GM19043 (cell line): ENCODE measurements around the gene ATP10A.
A peak's percentile ranks its signal among the peaks of the same experiment; 100 is the strongest.
"Not testable (repeated sequence)": the region's sequence is repeated elsewhere in the genome, so short reads cannot be mapped to it uniquely, and the experiment has no call there.

Experiments used
- ATAC-seq: cut with Tn5 transposase; IDR thresholded peaks from one replicate; pipeline ENCODE4 v1.9.1; 2021; ENCODE audit warnings: low read depth; ENCODE audit not compliant: unreplicated experiment

The ATP10A gene

GRCh38 chr15:25860885-25861866 lies 2.0 kb downstream of the ATP10A start:
- ATAC-seq: no peak

DNA sequence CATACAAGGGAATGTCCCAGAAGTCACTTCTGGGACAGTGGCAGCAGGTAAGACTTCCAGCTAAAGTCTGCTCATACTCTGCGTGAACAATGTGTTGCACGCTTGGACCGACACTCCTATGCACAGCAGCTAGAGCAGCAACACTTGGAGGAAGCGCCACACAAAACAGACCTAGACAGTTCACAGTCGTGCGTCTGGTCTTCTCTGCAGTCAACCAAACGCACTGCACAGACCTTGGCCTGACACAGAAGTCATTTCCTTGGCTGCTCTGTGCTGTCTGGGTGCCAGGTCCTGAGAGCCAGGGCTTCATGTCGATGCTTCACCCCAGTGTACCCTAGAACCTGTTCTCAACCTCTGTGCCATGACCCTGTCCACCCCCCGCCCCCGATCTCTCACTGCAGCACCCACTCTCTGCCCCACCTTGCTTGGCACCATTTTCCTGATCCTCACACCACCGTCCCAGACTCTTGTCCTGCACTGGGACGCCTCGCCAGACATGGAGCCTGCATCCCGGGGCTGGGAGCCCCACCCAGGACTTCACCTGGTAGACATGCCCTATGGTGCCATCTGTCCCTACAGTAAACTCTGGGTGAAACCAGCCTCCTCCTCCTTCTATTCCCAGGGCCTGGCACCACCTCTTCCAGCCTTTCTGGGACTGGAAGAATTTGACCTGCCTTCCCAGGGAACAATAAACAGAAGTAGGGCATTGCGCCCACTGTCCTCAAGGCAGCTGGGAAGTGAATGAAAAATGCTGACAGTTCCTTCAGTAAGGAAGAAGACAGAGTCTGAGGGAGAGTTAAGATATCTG lies 3.1 kb downstream of the ATP10A start:
- ATAC-seq: no peak

GRCh38 chr15:25858952-25859760 lies 4.0 kb downstream of the ATP10A start:
- ATAC-seq: no peak

DNA sequence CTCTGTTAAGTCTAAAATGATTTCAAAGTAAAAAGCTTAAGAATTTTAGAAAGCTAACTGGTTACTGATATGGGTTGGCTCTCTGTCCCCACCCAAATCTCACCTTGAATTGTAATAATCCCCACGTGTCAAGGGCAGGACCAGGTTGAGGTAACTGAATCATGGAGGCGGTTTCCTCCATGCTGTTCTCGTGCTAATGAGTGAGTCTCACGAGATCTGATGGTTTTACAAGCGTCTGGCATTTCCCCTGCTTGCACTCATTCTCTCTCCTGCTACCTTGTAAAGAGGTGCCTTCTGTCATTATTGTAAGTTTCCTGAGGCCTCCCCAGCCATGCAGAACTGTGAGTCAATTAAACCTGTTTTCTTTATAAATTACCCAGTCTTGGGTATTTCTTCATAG lies 7.1 kb downstream of the ATP10A start:
- ATAC-seq: not testable (repeated sequence)

- no peak for ATAC-seq
Observed at GRCh38 chr15:25852661-25853524, 10.2 kb downstream of the ATP10A start.

GRCh38 chr15:25852027-25852426 lies 11.1 kb downstream of the ATP10A start:
- ATAC-seq: no peak

DNA sequence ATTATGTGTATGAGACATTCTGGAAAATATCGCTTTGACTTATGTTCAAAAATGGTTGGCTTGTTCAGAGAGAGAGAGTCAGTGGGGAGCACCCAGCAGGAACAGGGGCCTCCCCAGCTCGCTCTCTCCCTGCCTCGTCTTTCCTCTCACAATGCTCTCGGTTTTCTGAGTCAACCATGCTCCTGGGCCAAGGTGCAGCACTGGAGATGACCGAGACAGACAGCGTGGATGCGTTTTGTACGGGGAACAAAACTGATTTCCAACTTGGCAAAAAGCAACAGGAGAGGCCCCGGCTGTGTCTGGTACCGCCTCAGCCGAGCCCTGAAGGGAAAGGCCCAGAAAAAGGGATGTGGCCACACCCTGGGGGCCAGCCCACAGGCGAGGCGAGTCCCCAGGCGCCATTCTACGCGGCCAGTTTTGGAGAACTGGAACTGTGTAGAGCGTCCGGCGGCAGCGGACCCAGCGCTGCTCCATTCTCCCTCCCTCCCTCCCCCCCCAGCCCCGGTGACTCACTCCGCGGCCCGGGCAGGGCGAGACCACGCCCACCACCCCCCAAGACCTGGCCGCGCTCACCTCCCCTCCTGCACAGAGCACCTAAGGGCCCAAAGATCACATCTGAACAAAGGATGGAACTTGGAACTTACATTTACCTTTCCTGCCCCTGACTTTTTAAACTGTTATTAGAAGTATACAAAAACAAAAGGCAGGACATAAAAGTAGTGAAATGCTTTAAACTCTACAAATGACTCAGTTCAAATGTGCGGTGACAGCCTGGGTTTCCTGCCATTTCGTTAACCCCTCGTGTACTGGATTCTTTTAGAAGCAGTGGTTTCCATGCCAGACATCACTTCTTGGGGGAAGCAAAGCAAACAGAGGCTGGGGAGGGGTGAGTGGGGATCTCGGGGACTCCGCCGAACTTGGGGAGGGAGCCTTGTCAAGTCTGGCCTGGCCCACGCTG lies 12.7 kb downstream of the ATP10A start:
- ATAC-seq: peak; percentile 56

DNA sequence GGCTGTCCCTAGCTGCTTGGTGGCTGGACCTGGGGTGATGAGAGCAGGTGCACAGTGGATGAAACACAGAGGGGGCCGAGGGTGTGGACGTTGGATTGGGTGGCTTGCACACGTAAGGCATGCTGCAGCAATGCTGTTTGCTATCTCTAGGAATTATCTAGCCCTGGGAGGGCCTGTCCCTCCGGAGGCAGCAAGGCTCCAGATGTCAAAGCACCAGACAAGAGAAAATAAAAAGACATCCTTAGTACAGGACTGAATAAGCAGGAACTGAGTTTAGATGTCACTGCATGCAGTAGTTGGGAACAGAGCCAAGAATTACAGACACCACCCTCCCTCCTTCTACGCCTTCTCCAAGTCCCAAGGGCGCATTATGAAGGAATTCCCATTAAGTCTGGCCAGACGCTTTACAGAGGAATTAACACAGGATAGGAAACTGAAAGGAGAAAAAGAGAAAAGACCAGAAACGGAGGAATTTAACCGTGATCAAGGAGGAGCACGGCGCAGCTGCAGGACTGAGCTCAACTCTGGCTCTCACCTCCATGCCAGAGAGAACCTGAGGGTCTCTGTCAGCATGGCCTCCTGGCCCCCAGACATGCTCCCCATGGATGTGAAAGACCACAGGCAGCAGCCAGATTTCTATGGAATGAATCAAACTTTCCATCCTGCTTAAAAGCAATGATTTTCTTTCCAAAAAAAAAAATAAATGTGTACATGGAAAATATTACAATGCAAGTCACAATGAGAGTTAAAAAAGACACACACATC lies 13.8 kb downstream of the ATP10A start:
- ATAC-seq: no peak

DNA sequence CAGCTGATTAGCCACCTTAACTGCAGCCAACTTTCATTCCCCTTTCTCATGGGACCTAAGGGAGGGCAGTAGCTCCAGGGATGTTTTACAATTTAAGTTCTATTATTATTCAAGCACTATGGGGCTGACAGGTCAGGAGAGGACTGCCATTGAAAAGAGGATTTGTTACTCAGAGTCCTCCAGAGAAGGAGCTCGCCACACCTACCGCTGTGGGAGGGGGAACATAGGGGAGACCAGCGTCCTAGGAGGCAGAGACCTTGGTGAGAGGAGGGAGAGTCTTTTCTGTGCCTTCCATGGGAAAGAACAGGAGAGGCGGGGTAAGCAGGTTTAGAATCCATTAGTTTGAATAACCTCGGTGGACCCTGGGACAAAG lies 14.4 kb downstream of the ATP10A start:
- ATAC-seq: no peak

- ATAC-seq: no peak
Observed at GRCh38 chr15:25848325-25848724, 14.8 kb downstream of the ATP10A start.

GRCh38 chr15:25847051-25847450 lies 16.1 kb downstream of the ATP10A start:
- no peak for ATAC-seq

- no peak for ATAC-seq
Observed at GRCh38 chr15:25846377-25846776, 16.8 kb downstream of the ATP10A start.

- ATAC-seq: no peak
Observed at GRCh38 chr15:25844981-25845680, 18.0 kb downstream of the ATP10A start.

- ATAC-seq: no peak
Observed at GRCh38 chr15:25844542-25844941, 18.6 kb downstream of the ATP10A start.

- ATAC-seq: no peak
Observed at GRCh38 chr15:25844076-25844475, 19.1 kb downstream of the ATP10A start.

- ATAC-seq: no peak
Observed at GRCh38 chr15:25839638-25840156, 23.4 kb downstream of the ATP10A start.

GRCh38 chr15:25838871-25839195 lies 24.3 kb downstream of the ATP10A start:
- ATAC-seq: no peak
